Spleen (tissue), 11 donors: Measurements from ENCODE around the gene SFT2D1. TPM values are rescaled to one million over a fixed set of nuclear protein-coding genes. Genes with fewer than 3 reads are reported as not detected.
"Not testable (repeated sequence)": the region's sequence is repeated elsewhere in the genome, so short reads cannot be mapped to it uniquely, and the experiment has no call there.

Source experiments
- DNase-seq: peaks from one replicate; pipeline ENCODE4 v3.0.0-alpha.2; 2020
- H3K27ac ChIP-seq, 8 donors: fragments of 200-600 bp; sonication (generic) in 7 of 8; 1 replicate in 4 of 8; 2 replicates in 4 of 8; pipeline versions ENCODE4 v1.5.0 to v1.8.0; 2016 to 2021; ENCODE audit warnings: inconsistent platforms in 4 of 8, mild to moderate bottlenecking in 4 of 8, moderate library complexity in 1 of 8
- H3K27me3 ChIP-seq, 7 donors: fragments of 200-600 bp; sonication (generic) in 6 of 7; replicated peaks in 1 of 7; 1 replicate in 4 of 7; 2 replicates in 3 of 7; pipeline versions ENCODE4 v1.5.0 to v1.8.0; 2016 to 2021; ENCODE audit warnings: inconsistent platforms in 3 of 7, mild to moderate bottlenecking in 1 of 7
- H3K36me3 ChIP-seq, 6 donors: fragments of 200-600 bp; sonication (generic) in 5 of 6; 1 replicate in 4 of 6; 2 replicates in 2 of 6; pipeline versions ENCODE4 v1.5.0 to v1.8.0; 2016 to 2021; ENCODE audit warnings: inconsistent platforms in 2 of 6
- H3K4me1 ChIP-seq, 6 donors: fragments of 200-600 bp; sonication (generic) in 5 of 6; 1 replicate in 3 of 6; 2 replicates in 3 of 6; pipeline versions ENCODE4 v1.5.0 to v1.8.0; 2016 to 2021; ENCODE audit warnings: inconsistent platforms in 3 of 6
- H3K4me3 ChIP-seq, 8 donors: fragments of 200-600 bp; sonication (generic) in 7 of 8; 1 replicate in 4 of 8; 2 replicates in 4 of 8; pipeline versions ENCODE4 v1.5.0 to v1.8.0; 2016 to 2021; ENCODE audit warnings: inconsistent platforms in 4 of 8, mild to moderate bottlenecking in 4 of 8, moderate library complexity in 2 of 8
- H3K9me3 ChIP-seq, 8 donors: fragments of 200-600 bp; sonication (generic) in 7 of 8; 1 replicate in 4 of 8; 2 replicates in 4 of 8; pipeline versions ENCODE4 v1.5.0 to v1.8.0; 2016 to 2021; ENCODE audit warnings: inconsistent platforms in 4 of 8
- CTCF ChIP-seq, 11 experiments: fragments of 200-600 bp in 7 of 11; fragments of 450-650 bp in 4 of 11; sonication (generic) in 4 of 11; IDR thresholded peaks in 8 of 11; conservative IDR thresholded peaks in 3 of 11; 1 replicate in 7 of 11; 2 replicates in 4 of 11; pipeline versions ENCODE4 v1.4.0 to v1.8.0; 2016 to 2021; ENCODE audit warnings: antibody characterized with exemption in 11 of 11, inconsistent platforms in 4 of 11, mild to moderate bottlenecking in 1 of 11
- POLR2A ChIP-seq, 3 donors: fragments of 450-650 bp; IDR thresholded peaks; one replicate each; pipeline ENCODE4 v1.5.1; 2017; ENCODE audit warnings: antibody characterized with exemption in 3 of 3, mild to moderate bottlenecking in 1 of 3
- POLR2AphosphoS5 ChIP-seq, 3 donors: sonication (generic); formaldehyde crosslinking; IDR thresholded peaks; one replicate each; pipeline ENCODE4 v1.5.1; 2017; ENCODE audit warnings: antibody characterized with exemption in 3 of 3
- WGBS, 5 donors: extraction: QIAGEN DNeasy Blood & Tissue Kit in 3 of 5; methylation state at CpG; one replicate each; pipeline versions ENCODE4 v1.1.5 to v1.1.7; 2013 to 2018; 5-methylcytosine and 5-hydroxymethylcytosine counted together
- intact Hi-C: fragments of 100-400 bp; cut with DNase I; formaldehyde crosslinking; loops from one replicate; pipeline ENCODE4 v1.15.0; 2023; ENCODE audit warnings: low total_unique reads
- polyA plus RNA-seq, 3 donors: library from polyadenylated mRNA; stranded (reverse); fragments of 200-250 nt; gene quantifications; one replicate each; pipeline ENCODE4 v1.2.1, GENCODE V29; 2013
- total RNA-seq, 7 donors: library from RNA; depleted of rRNA in 3 of 7; stranded (reverse); fragments of >200 nt in 3 of 7; fragmentation: NEBNext Ultra II Directional in 4 of 7; extraction: Animal tissue kit (Norgen Biotek cat#: 25700) in 4 of 7; gene quantifications; one replicate each; pipeline versions ENCODE4 v1.1.0 to v1.2.1, GENCODE V29; 2016 to 2021
- donor health status: healthy with polysubstance abuse.
- donor health status: DM: no; HTN: no; CAD: no; lungs with moderate emphysema.
- donor health status: DM: no; HTN: no; CAD: no.
- donor health status: Bipolar disorder and iron deficiency.
- donor health status: healthy.
- donor health status: DM: no; HTN: no; CAD: no.
- donor health status: DM: yes; HTN: yes; CAD: no.

The SFT2D1 gene
- total and polyA plus RNA-seq, 10 donors: 46.0 to 71.0 (median 55.5) TPM

- H3K27ac ChIP-seq: peak overlapping the region in 4 of 8 donors; percentile 2 to 57 (median 24)
- H3K4me1 ChIP-seq: peaks cover 0 to 12% (median 0%) of the 10 kb centered on the region in 6 donors
- H3K9me3 ChIP-seq: no peaks in the 10 kb centered on the region
- no peak overlapping the region for H3K4me3 ChIP-seq
- intact Hi-C loops: no loop called here
- TF ChIP-seq POLR2A (IDR thresholded peaks at IDR 0.05) (no peak), CTCF (IDR thresholded peaks at IDR 0.05 in 8 of 11, conservative IDR thresholded peaks at IDR 0.05 in 3 of 11) (no peak), POLR2AphosphoS5 (IDR thresholded peaks at IDR 0.05) (no peak)
- peaks cover 0 to 80% (median 15%) of the 10 kb centered on the region in 6 donors for H3K36me3 ChIP-seq
- WGBS, 5 donors: 86 to 92% (median 89%) methylated on average over 6 of the region's 6 CpGs
- no peaks in the 10 kb centered on the region for H3K27me3 ChIP-seq
- DNase-seq: no peak
These were observed 23.5 kb upstream of the SFT2D1 start for GRCh38 chr6:166365806-166366205.

DNA sequence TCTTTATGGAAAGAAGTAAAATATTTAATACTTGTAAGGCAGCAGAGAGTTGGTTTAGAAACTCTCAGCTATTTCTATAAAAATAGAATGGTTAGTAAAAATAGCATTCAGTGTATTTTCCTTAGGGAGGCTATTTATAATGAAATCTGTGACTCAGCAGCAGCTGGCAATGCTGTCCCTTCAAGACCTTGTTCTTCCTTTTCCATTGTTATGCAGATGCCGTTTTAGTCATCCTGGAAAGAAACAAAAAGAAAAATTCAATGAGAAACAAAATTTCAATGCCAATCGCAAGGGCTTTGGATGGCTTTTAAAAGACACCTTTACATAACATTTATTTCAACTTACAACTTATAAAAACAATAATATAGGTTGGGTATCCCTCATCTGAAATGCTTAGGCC, 22.9 kb upstream of the SFT2D1 start:
- Histone ChIP-seq H3K36me3 (peaks cover 0 to 77% (median 15%) of the 10 kb centered on the region in 6 donors), H3K9me3 (no peaks in the 10 kb centered on the region), H3K4me1 (peaks cover 0 to 12% (median 0%) of the 10 kb centered on the region in 6 donors), H3K27ac (peak overlapping the region in 4 of 8 donors; percentile 2 to 57 (median 24)), H3K27me3 (no peaks in the 10 kb centered on the region), H3K4me3 (no peak overlapping the region)
- intact Hi-C loops: no loop called here
- WGBS, 5 donors: 55 to 77% (median 67%) methylated on average over 2 of the region's 2 CpGs
- DNase-seq: no peak
- no peak for TF ChIP-seq CTCF (IDR thresholded peaks at IDR 0.05 in 8 of 11, conservative IDR thresholded peaks at IDR 0.05 in 3 of 11)
- TF ChIP-seq POLR2AphosphoS5 (IDR thresholded peaks at IDR 0.05): no peak
- TF ChIP-seq POLR2A (IDR thresholded peaks at IDR 0.05): no peak

GRCh38 chr6:166364456-166364855, 22.1 kb upstream of the SFT2D1 start:
- Histone ChIP-seq H3K27ac (peak overlapping the region in 1 of 8 donors; percentile 57), H3K36me3 (peaks cover 0 to 72% (median 15%) of the 10 kb centered on the region in 6 donors), H3K4me3 (no peak overlapping the region), H3K9me3 (no peaks in the 10 kb centered on the region), H3K4me1 (peaks cover 0 to 12% (median 0%) of the 10 kb centered on the region in 6 donors), H3K27me3 (no peaks in the 10 kb centered on the region)
- intact Hi-C loops: no loop called here
- TF ChIP-seq CTCF (IDR thresholded peaks at IDR 0.05 in 8 of 11, conservative IDR thresholded peaks at IDR 0.05 in 3 of 11) (no peak), POLR2A (IDR thresholded peaks at IDR 0.05) (no peak), POLR2AphosphoS5 (IDR thresholded peaks at IDR 0.05) (no peak)
- DNase-seq: no peak
- WGBS, 5 donors: 89 to 93% (median 89%) methylated on average over 7 of the region's 7 CpGs

GRCh38 chr6:166362427-166362826, 20.1 kb upstream of the SFT2D1 start:
- H3K27ac ChIP-seq, DNase-seq, H3K9me3 ChIP-seq, H3K27me3 ChIP-seq, H3K4me3 ChIP-seq, intact Hi-C loops: not testable (repeated sequence)
- Histone ChIP-seq H3K4me1 (peaks cover 0 to 12% (median 0%) of the 10 kb centered on the region in 6 donors), H3K36me3 (peaks cover 0 to 53% (median 15%) of the 10 kb centered on the region in 6 donors)
- WGBS, 5 donors: 91 to 99% (median 94%) methylated on average over 4 of the region's 4 CpGs

- H3K4me3 ChIP-seq: no peak overlapping the region
- H3K4me1 ChIP-seq: peaks cover 0 to 12% (median 0%) of the 10 kb centered on the region in 6 donors
- WGBS, 5 donors: 55 to 88% (median 66%) methylated on average over 3 of the region's 3 CpGs
- peaks cover 0 to 3% (median 0%) of the 10 kb centered on the region in 8 donors for H3K9me3 ChIP-seq
- H3K27me3 ChIP-seq: no peaks in the 10 kb centered on the region
- peak overlapping the region in 2 of 8 donors; percentile 30 to 55 for H3K27ac ChIP-seq
- H3K36me3 ChIP-seq: peaks cover 0 to 41% (median 15%) of the 10 kb centered on the region in 6 donors
- DNase-seq: no peak
- intact Hi-C loops: no loop called here
- TF ChIP-seq POLR2A (IDR thresholded peaks at IDR 0.05) (no peak), POLR2AphosphoS5 (IDR thresholded peaks at IDR 0.05) (no peak), CTCF (IDR thresholded peaks at IDR 0.05 in 8 of 11, conservative IDR thresholded peaks at IDR 0.05 in 3 of 11) (no peak)
These were observed 18.7 kb upstream of the SFT2D1 start for GRCh38 chr6:166361077-166361429.
